HL-60 (cell line): Measurements from ENCODE around the gene PRKAG2.

Experiments
- CTCF ChIP-seq: IDR thresholded peaks from one replicate; pipeline ENCODE4 v1.5.1; 2011; ENCODE audit warnings: low read length, control low read depth, inconsistent platforms; ENCODE audit not compliant: insufficient read depth
- GABPA ChIP-seq: IDR thresholded peaks from 2 replicates; pipeline ENCODE4 v1.6.1; 2012; ENCODE audit warnings: low read depth
- POLR2AphosphoS5 ChIP-seq: IDR thresholded peaks from 2 replicates; pipeline ENCODE4 v1.6.1; 2012; ENCODE audit warnings: low read depth
- SPI1 ChIP-seq: IDR thresholded peaks from 2 replicates; pipeline ENCODE4 v1.6.1; 2012; ENCODE audit warnings: low read depth, mild to moderate bottlenecking, borderline replicate concordance

GRCh38 chr7:151857412-151857811 is 19.5 kb downstream of the PRKAG2 start:
- no peak for TF ChIP-seq CTCF
- TF ChIP-seq GABPA: no peak
- TF ChIP-seq POLR2AphosphoS5: no peak
- TF ChIP-seq SPI1: no peak
